Measurements from ENCODE around the gene MAGOH.

MAGOH gene

GRCh38 chr1:53203466-53203865, 34.9 kb downstream of the MAGOH start:
- Histone ChIP-seq H3K79me1 (ENCODE audit: low read depth, low read length) (no peaks in the 10 kb centered on the region), H4K91ac (ENCODE audit: low read depth, low read length, poor library complexity) (no peak overlapping the region), H3K18ac (ENCODE audit: low read length) (no peak overlapping the region), H2BK12ac (ENCODE audit: low read length) (no peak overlapping the region), H2AFZ (ENCODE audit: low read length) (no peak overlapping the region), H3K27ac (replicated peaks; ENCODE audit: low read length) (no peak overlapping the region), H3K9ac (ENCODE audit: low read depth, low read length, poor library complexity) (no peak overlapping the region), H2BK15ac (ENCODE audit: low read length) (no peak overlapping the region), H3K9me3 (replicated peaks in 1 of 2; ENCODE audit: control insufficient read depth in 2 of 2, insufficient read depth in 1 of 2, low read depth in 1 of 2, low read length in 2 of 2) (peaks cover 11 to 34% of the 10 kb centered on the region in 2 donors), H3K23ac (ENCODE audit: low read depth, low read length, poor library complexity) (no peak overlapping the region), H3K14ac (ENCODE audit: low read length) (no peak overlapping the region), H3K36me3 (replicated peaks in 1 of 2; ENCODE audit: control insufficient read depth in 2 of 2, insufficient read depth in 2 of 2, low read length in 2 of 2) (peaks cover 18 to 74% of the 10 kb centered on the region in 2 donors), H3K4me3 (ENCODE audit: low read length in 2 of 2) (no peak overlapping the region), H3K4ac (ENCODE audit: low read length) (no peak overlapping the region), H2BK120ac (ENCODE audit: low read depth, low read length) (no peak overlapping the region), H2AK5ac (ENCODE audit: low read depth, low read length) (no peak overlapping the region), H2BK5ac (ENCODE audit: low read length) (no peak overlapping the region), H3K4me1 (ENCODE audit: control insufficient read depth in 2 of 2, insufficient read depth in 1 of 2, low read depth in 1 of 2, low read length in 2 of 2) (no peaks in the 10 kb centered on the region), H4K8ac (ENCODE audit: low read depth, low read length) (no peak overlapping the region), H3K4me2 (ENCODE audit: insufficient read depth, low read length, poor library complexity, severe bottlenecking) (no peak overlapping the region), H3K27me3 (ENCODE audit: control insufficient read depth in 3 of 3, insufficient read depth in 3 of 3, low read depth in 1 of 3, low read length in 3 of 3) (no peaks in the 10 kb centered on the region)
- DNase-seq (ENCODE audit: low spot score): no peak
- no CpG with 5 or more reads among the region's 3 CpGs for WGBS, 2 donors (ENCODE audit: extremely low coverage in 2 of 2, insufficient read length in 2 of 2, insufficient replicate concordance in 1 of 2)

GRCh38 chr1:53198241-53198651, 40.1 kb downstream of the MAGOH start:
- no CpG with 5 or more reads among the region's 4 CpGs for WGBS, 2 donors (ENCODE audit: extremely low coverage in 2 of 2, insufficient read length in 2 of 2, insufficient replicate concordance in 1 of 2)
- H3K27me3 ChIP-seq (ENCODE audit: control insufficient read depth in 3 of 3, insufficient read depth in 3 of 3, low read depth in 1 of 3, low read length in 3 of 3): peaks cover 0 to 4% (median 0%) of the 10 kb centered on the region in 3 experiments
- no peak overlapping the region for H3K4ac ChIP-seq (ENCODE audit: low read length)
- H3K79me1 ChIP-seq (ENCODE audit: low read depth, low read length): peaks cover 6% of the 10 kb centered on the region
- H3K4me3 ChIP-seq (ENCODE audit: low read length in 2 of 2): peak overlapping the region in 1 of 2 donors; percentile 88
- H3K4me2 ChIP-seq (ENCODE audit: insufficient read depth, low read length, poor library complexity, severe bottlenecking): no peak overlapping the region
- H4K91ac ChIP-seq (ENCODE audit: low read depth, low read length, poor library complexity): no peak overlapping the region
- no peak overlapping the region for H3K18ac ChIP-seq (ENCODE audit: low read length)
- H3K23ac ChIP-seq (ENCODE audit: low read depth, low read length, poor library complexity): no peak overlapping the region
- H3K14ac ChIP-seq (ENCODE audit: low read length): no peak overlapping the region
- peaks cover 5 to 12% of the 10 kb centered on the region in 2 donors for H3K4me1 ChIP-seq (ENCODE audit: control insufficient read depth in 2 of 2, insufficient read depth in 1 of 2, low read depth in 1 of 2, low read length in 2 of 2)
- H2BK120ac ChIP-seq (ENCODE audit: low read depth, low read length): no peak overlapping the region
- H2AK5ac ChIP-seq (ENCODE audit: low read depth, low read length): no peak overlapping the region
- no peak overlapping the region for H3K27ac ChIP-seq (replicated peaks; ENCODE audit: low read length)
- H2BK15ac ChIP-seq (ENCODE audit: low read length): no peak overlapping the region
- peaks cover 9 to 28% of the 10 kb centered on the region in 2 donors for H3K36me3 ChIP-seq (replicated peaks in 1 of 2; ENCODE audit: control insufficient read depth in 2 of 2, insufficient read depth in 2 of 2, low read length in 2 of 2)
- no peaks in the 10 kb centered on the region for H3K9me3 ChIP-seq (replicated peaks in 1 of 2; ENCODE audit: control insufficient read depth in 2 of 2, insufficient read depth in 1 of 2, low read depth in 1 of 2, low read length in 2 of 2)
- no peak overlapping the region for H2BK12ac ChIP-seq (ENCODE audit: low read length)
- no peak for DNase-seq (ENCODE audit: low spot score)
- no peak overlapping the region for H2BK5ac ChIP-seq (ENCODE audit: low read length)
- no peak overlapping the region for H4K8ac ChIP-seq (ENCODE audit: low read depth, low read length)
- no peak overlapping the region for H3K9ac ChIP-seq (ENCODE audit: low read depth, low read length, poor library complexity)
- no peak overlapping the region for H2AFZ ChIP-seq (ENCODE audit: low read length)

- DNase-seq (ENCODE audit: low spot score): no peak
Observed at GRCh38 chr1:53197291-53198200, 40.8 kb downstream of the MAGOH start.

More at GRCh38 chr1:53197291-53198200, 40.8 kb downstream of the MAGOH start:
- Histone ChIP-seq H2AFZ (ENCODE audit: low read length) (peak overlapping the region; percentile 95), H2BK15ac (ENCODE audit: low read length) (no peak overlapping the region), H3K27me3 (ENCODE audit: control insufficient read depth in 3 of 3, insufficient read depth in 3 of 3, low read depth in 1 of 3, low read length in 3 of 3) (peaks cover 0 to 6% (median 0%) of the 10 kb centered on the region in 3 experiments), H3K23ac (ENCODE audit: low read depth, low read length, poor library complexity) (no peak overlapping the region), H2BK12ac (ENCODE audit: low read length) (no peak overlapping the region), H2BK120ac (ENCODE audit: low read depth, low read length) (no peak overlapping the region), H3K36me3 (replicated peaks in 1 of 2; ENCODE audit: control insufficient read depth in 2 of 2, insufficient read depth in 2 of 2, low read length in 2 of 2) (peaks cover 8 to 21% of the 10 kb centered on the region in 2 donors), H3K18ac (ENCODE audit: low read length) (no peak overlapping the region), H2AK5ac (ENCODE audit: low read depth, low read length) (no peak overlapping the region), H4K91ac (ENCODE audit: low read depth, low read length, poor library complexity) (no peak overlapping the region), H3K27ac (replicated peaks; ENCODE audit: low read length) (no peak overlapping the region), H3K9me3 (replicated peaks in 1 of 2; ENCODE audit: control insufficient read depth in 2 of 2, insufficient read depth in 1 of 2, low read depth in 1 of 2, low read length in 2 of 2) (no peaks in the 10 kb centered on the region), H3K14ac (ENCODE audit: low read length) (no peak overlapping the region), H3K4me3 (ENCODE audit: low read length in 2 of 2) (peak overlapping the region; percentile 88 to 97), H3K4me1 (ENCODE audit: control insufficient read depth in 2 of 2, insufficient read depth in 1 of 2, low read depth in 1 of 2, low read length in 2 of 2) (peaks cover 5 to 12% of the 10 kb centered on the region in 2 donors), H3K4ac (ENCODE audit: low read length) (no peak overlapping the region), H2BK5ac (ENCODE audit: low read length) (no peak overlapping the region), H3K79me1 (ENCODE audit: low read depth, low read length) (peaks cover 6% of the 10 kb centered on the region), H3K9ac (ENCODE audit: low read depth, low read length, poor library complexity) (peak overlapping the region; percentile 98), H3K4me2 (ENCODE audit: insufficient read depth, low read length, poor library complexity, severe bottlenecking) (peak overlapping the region; percentile 88), H4K8ac (ENCODE audit: low read depth, low read length) (no peak overlapping the region)
- no CpG with 5 or more reads among the region's 13 CpGs for WGBS, 2 donors (ENCODE audit: extremely low coverage in 2 of 2, insufficient read length in 2 of 2, insufficient replicate concordance in 1 of 2)

All from neuronal stem cell (in vitro differentiated cells).